HEK293T (cell line): Measurements from ENCODE around the gene SYNE3.

Source experiments
- CTBP1 ChIP-seq: fragments of 450-650 bp; IDR thresholded peaks from 2 replicates; pipeline ENCODE4 v1.6.1; 2016; ENCODE audit warnings: borderline replicate concordance
- FOXM1 ChIP-seq: fragments of 450-650 bp; IDR thresholded peaks from 2 replicates; pipeline ENCODE4 v1.6.1; 2017; ENCODE audit warnings: mild to moderate bottlenecking, borderline replicate concordance
- NFRKB ChIP-seq: fragments of 450-650 bp; IDR thresholded peaks from 2 replicates; pipeline ENCODE4 v1.6.1; 2016; ENCODE audit warnings: mild to moderate bottlenecking, moderate library complexity
- PKNOX1 ChIP-seq: fragments of 450-650 bp; IDR thresholded peaks from 2 replicates; pipeline ENCODE4 v1.6.1; 2016
- SP1 ChIP-seq: fragments of 450-650 bp; IDR thresholded peaks from 2 replicates; pipeline ENCODE4 v1.6.1; 2017

- TF ChIP-seq SP1 = no peak
- TF ChIP-seq PKNOX1 = no peak
- TF ChIP-seq CTBP1 = no peak
- no peak for TF ChIP-seq FOXM1
- no peak for TF ChIP-seq NFRKB
Observed at GRCh38 chr14:95548328-95548929, 32.0 kb upstream of the SYNE3 start.
